Esophagus squamous epithelium (tissue), 5 donors: ENCODE measurements around the gene ARHGAP32. TPM values are rescaled to one million over a fixed set of nuclear protein-coding genes. Genes with fewer than 3 reads are reported as not detected.
"Not testable (repeated sequence)": the region's sequence is repeated elsewhere in the genome, so short reads cannot be mapped to it uniquely, and the experiment has no call there.

Source experiments
- DNase-seq: peaks from one replicate; lab custom pipeline; 2025; lab: John Stamatoyannopoulos, UW
- H3K27ac ChIP-seq, 4 donors: fragments of 200-600 bp; sonication (generic); one replicate each; pipeline ENCODE4 v1.5.1; 2016 to 2019; ENCODE audit warnings: mild to moderate bottlenecking in 1 of 4
- H3K27me3 ChIP-seq, 4 donors: fragments of 200-600 bp; sonication (generic); 1 replicate in 3 of 4; 2 replicates in 1 of 4; pipeline versions ENCODE4 v1.5.1 to v1.6.0; 2017 to 2021; ENCODE audit warnings: antibody characterized with exemption in 1 of 4
- H3K36me3 ChIP-seq, 3 donors: fragments of 200-600 bp; sonication (generic); one replicate each; pipeline ENCODE4 v1.5.1; 2016 to 2019
- H3K4me1 ChIP-seq, 3 donors: fragments of 200-600 bp; sonication (generic); one replicate each; pipeline ENCODE4 v1.5.1; 2017 to 2019
- H3K4me3 ChIP-seq, 4 donors: fragments of 200-600 bp; sonication (generic); 1 replicate in 3 of 4; 2 replicates in 1 of 4; pipeline ENCODE4 v1.5.1; 2016 to 2019; ENCODE audit warnings: mild to moderate bottlenecking in 2 of 4, moderate library complexity in 1 of 4
- H3K9me3 ChIP-seq, 3 donors: fragments of 200-600 bp; sonication (generic); one replicate each; pipeline ENCODE4 v1.5.1; 2016 to 2019
- POLR2A ChIP-seq, 4 donors: fragments of 450-650 bp; IDR thresholded peaks; one replicate each; pipeline ENCODE4 v1.6.1; 2017; ENCODE audit warnings: antibody characterized with exemption in 4 of 4, mild to moderate bottlenecking in 4 of 4, moderate library complexity in 3 of 4
- WGBS, 2 donors: methylation state at CpG; one replicate each; pipeline ENCODE4 v1.1.5; 2018; 5-methylcytosine and 5-hydroxymethylcytosine counted together
- intact Hi-C: fragments of 100-400 bp; cut with DNase I; formaldehyde crosslinking; loops from one replicate; pipeline ENCODE4 v1.15.0; 2022
- total RNA-seq, 4 donors: library from RNA; depleted of rRNA; stranded (reverse); fragments of >200 nt; gene quantifications; one replicate each; pipeline ENCODE4 v1.1.0, GENCODE V29; 2016
- TF ChIP-seq, protein P1 (sequence below), 6 experiments: fragments of 450-650 bp in 4 of 6; fragments of 200-600 bp in 2 of 6; sonication (generic) in 2 of 6; IDR thresholded peaks; one replicate each; pipeline ENCODE4 v1.5.1; 2016 to 2019; ENCODE audit warnings: antibody characterized with exemption in 6 of 6, mild to moderate bottlenecking in 4 of 6, moderate library complexity in 4 of 6
- donor health status: DM: yes; HTN: yes; CAD: no.

The ARHGAP32 gene
- total RNA-seq, 4 donors from 2014 or later: 33.5 to 73.6 (median 61.0) TPM

- DNase-seq: no peak
- WGBS, 2 donors: 29 to 53% methylated on average over 8 of the region's 8 CpGs
- Histone ChIP-seq H3K4me3 (no peak overlapping the region), H3K27ac (peak overlapping the region in 2 of 4 donors; percentile 46 to 56), H3K27me3 (no peaks in the 10 kb centered on the region), H3K9me3 (no peaks in the 10 kb centered on the region), H3K36me3 (no peaks in the 10 kb centered on the region), H3K4me1 (peaks cover 0 to 38% (median 9%) of the 10 kb centered on the region in 3 donors)
- no peak for TF ChIP-seq POLR2A (IDR thresholded peaks at IDR 0.05)
- intact Hi-C loops: no loop called here
Observed at GRCh38 chr11:129143335-129143734, 48.8 kb downstream of the ARHGAP32 start.

DNA sequence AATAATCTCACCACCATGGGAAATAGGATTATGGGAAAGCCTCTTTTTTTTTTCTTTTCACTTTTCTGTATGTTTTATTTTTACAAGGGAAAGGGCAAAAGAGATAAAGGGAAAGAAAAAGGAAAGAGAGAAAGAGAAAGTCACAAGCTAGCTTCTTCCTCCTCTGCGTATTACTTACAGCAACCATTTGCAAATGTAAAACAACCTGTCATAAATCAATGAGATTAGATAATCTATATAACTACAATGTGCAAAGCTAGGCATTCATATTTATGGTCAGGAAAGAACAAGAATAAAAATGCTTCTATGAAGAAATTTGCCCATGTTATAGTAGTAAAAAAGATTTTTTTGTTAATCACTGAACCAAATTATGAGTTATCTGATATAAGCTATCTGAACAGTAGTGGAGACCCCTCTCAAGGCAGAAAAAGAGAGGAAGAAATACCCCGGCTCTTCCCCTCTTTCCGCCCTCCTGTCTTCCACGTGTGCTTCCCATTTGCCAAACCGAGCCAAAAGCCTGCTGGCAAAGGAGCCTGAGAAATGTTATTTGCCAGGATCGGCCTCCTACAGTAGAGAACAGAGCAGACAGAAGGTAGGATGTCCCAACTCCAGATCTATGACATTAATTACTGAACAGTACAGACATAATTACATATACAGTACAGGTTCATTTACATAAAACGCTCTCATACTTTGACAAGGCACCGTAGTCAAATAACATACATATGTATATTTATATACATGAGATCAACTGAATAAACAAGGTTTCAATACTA is 50.2 kb downstream of the ARHGAP32 start:
- Histone ChIP-seq H3K36me3 (no peaks in the 10 kb centered on the region), H3K4me1 (peaks cover 0 to 33% (median 9%) of the 10 kb centered on the region in 3 donors), H3K9me3 (no peaks in the 10 kb centered on the region), H3K27ac (peak overlapping the region in 1 of 4 donors; percentile 47), H3K27me3 (no peaks in the 10 kb centered on the region), H3K4me3 (no peak overlapping the region)
- DNase-seq: no peak
- intact Hi-C loops: no loop called here
- no peak for TF ChIP-seq POLR2A (IDR thresholded peaks at IDR 0.05)
- TF ChIP-seq, protein P1, sequence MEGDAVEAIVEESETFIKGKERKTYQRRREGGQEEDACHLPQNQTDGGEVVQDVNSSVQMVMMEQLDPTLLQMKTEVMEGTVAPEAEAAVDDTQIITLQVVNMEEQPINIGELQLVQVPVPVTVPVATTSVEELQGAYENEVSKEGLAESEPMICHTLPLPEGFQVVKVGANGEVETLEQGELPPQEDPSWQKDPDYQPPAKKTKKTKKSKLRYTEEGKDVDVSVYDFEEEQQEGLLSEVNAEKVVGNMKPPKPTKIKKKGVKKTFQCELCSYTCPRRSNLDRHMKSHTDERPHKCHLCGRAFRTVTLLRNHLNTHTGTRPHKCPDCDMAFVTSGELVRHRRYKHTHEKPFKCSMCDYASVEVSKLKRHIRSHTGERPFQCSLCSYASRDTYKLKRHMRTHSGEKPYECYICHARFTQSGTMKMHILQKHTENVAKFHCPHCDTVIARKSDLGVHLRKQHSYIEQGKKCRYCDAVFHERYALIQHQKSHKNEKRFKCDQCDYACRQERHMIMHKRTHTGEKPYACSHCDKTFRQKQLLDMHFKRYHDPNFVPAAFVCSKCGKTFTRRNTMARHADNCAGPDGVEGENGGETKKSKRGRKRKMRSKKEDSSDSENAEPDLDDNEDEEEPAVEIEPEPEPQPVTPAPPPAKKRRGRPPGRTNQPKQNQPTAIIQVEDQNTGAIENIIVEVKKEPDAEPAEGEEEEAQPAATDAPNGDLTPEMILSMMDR (IDR thresholded peaks at IDR 0.05): no peak
- 46 to 56% methylated on average over 8 of the region's 8 CpGs for WGBS, 2 donors

GRCh38 chr11:129131316-129131715 is 60.8 kb downstream of the ARHGAP32 start:
- H3K27me3 ChIP-seq: no peaks in the 10 kb centered on the region
- no peaks in the 10 kb centered on the region for H3K36me3 ChIP-seq
- no peak for DNase-seq
- intact Hi-C loops: no loop called here
- no peak overlapping the region for H3K4me3 ChIP-seq
- H3K4me1 ChIP-seq: no peaks in the 10 kb centered on the region
- 77 to 81% methylated on average over 6 of the region's 6 CpGs for WGBS, 2 donors
- no peak overlapping the region for H3K27ac ChIP-seq
- no peaks in the 10 kb centered on the region for H3K9me3 ChIP-seq
- TF ChIP-seq POLR2A (IDR thresholded peaks at IDR 0.05): no peak

- H3K36me3 ChIP-seq, H3K9me3 ChIP-seq, H3K4me3 ChIP-seq, DNase-seq, H3K27me3 ChIP-seq, H3K27ac ChIP-seq, H3K4me1 ChIP-seq: not testable (repeated sequence)
- WGBS, 2 donors: 93 to 100% methylated on average over 3 to 4 of the region's 51 CpGs
- intact Hi-C loops: loop anchor here (10.0 kb wide), 1 partner anchor 146 kb away; no protein-coding TSS in a partner anchor
Observed at GRCh38 chr11:129128881-129129620, 63.1 kb downstream of the ARHGAP32 start.

DNA sequence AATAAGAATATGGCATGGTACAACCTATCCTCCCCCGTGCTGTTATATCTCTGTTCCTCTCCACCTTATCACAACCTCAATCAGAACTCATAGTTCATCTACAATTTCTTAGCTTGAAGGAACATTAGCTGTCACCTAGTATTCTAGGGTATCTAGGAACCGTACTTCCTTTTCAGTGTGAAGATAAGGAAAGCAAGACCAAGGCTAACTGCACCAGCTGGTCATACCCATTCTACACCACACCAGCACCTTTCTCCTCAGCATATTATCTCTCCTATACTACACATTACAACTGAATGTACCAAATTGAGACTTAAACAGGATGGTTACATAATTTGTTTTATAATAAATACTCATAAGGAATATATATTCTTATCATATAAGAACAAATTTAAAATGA is 73.1 kb downstream of the ARHGAP32 start:
- H3K4me1 ChIP-seq: peaks cover 0 to 11% (median 0%) of the 10 kb centered on the region in 3 donors
- WGBS, 2 donors: 79 to 94% methylated on average over 2 of the region's 2 CpGs
- TF ChIP-seq, protein P1 (IDR thresholded peaks at IDR 0.05): no peak
- TF ChIP-seq POLR2A (IDR thresholded peaks at IDR 0.05): no peak
- H3K27me3 ChIP-seq: no peaks in the 10 kb centered on the region
- H3K27ac ChIP-seq: no peak overlapping the region
- no peak for DNase-seq
- no peaks in the 10 kb centered on the region for H3K9me3 ChIP-seq
- no peak overlapping the region for H3K4me3 ChIP-seq
- H3K36me3 ChIP-seq: peaks cover 0 to 24% (median 3%) of the 10 kb centered on the region in 3 donors
- intact Hi-C loops: loop anchor here (5.0 kb wide), 1 partner anchor 213 kb away; no protein-coding TSS in a partner anchor

DNA sequence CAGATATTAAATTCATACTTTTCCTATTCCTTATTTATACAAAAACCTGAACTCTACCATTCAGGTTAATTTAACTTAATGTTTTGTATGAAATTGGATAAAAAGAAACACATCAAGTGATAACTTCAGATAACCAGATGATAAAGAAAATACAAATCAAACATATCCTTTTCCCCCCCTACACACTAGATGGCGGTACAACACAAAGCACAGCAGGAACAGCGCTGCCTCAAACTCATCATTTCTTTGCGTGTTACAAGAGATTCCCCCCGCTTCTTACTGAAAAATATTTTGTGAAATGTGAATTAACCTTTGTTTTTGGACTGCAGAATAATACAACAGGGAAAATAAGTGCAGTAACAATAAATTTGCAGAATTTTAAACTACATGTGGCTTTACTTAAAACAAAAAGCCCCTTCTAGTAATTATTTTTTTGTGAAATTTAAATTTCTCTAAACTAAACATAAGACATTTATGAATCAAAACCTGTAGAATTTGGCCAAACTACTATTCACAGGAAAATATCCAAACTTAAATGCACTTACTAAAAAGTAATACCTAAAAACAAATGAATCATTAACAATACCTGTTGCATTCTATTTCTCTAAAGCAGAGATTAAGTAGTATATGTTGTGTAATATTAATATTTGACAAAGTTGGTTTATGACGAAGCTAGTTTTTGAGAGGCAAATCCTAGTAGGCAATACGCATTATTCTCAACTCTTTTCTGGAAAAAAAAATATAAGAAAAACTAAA is 74.4 kb downstream of the ARHGAP32 start:
- H3K27ac ChIP-seq: no peak overlapping the region
- H3K9me3 ChIP-seq: no peaks in the 10 kb centered on the region
- H3K27me3 ChIP-seq: no peaks in the 10 kb centered on the region
- no peak overlapping the region for H3K4me3 ChIP-seq
- no peak for DNase-seq
- intact Hi-C loops: loop anchor here (5.0 kb wide), 1 partner anchor 215 kb away; no protein-coding TSS in a partner anchor
- WGBS, 2 donors: 30% methylated on average over 6 of the region's 6 CpGs
- peaks cover 0 to 16% (median 3%) of the 10 kb centered on the region in 3 donors for H3K36me3 ChIP-seq
- TF ChIP-seq POLR2A (IDR thresholded peaks at IDR 0.05): no peak
- TF ChIP-seq, protein P1 (IDR thresholded peaks at IDR 0.05): peak; percentile 70 to 90 (median 85)
- H3K4me1 ChIP-seq: peaks cover 0 to 11% (median 0%) of the 10 kb centered on the region in 3 donors
